Central memory CD8-positive, alpha-beta T cell (primary cell): ENCODE results near the gene EXOC6B.

ENCODE experiments used
- ATAC-seq: fragments of 150-1000 bp; cut with Tn5 transposase; replicated peaks from 2 replicates; pipeline ENCODE4 v1.10.0; 2022; ENCODE audit warnings: mild to moderate bottlenecking, moderate FRiP score, moderate number of reproducible peaks; ENCODE audit not compliant: poor library complexity, severe bottlenecking; ENCODE audit errors: extremely low read depth
- DNase-seq, 2 donors: peaks; one replicate each; pipeline ENCODE4 v3.0.0; 2021; ENCODE audit warnings: low spot score in 2 of 2
- H3K27ac Mint-ChIP-seq: one replicate; pipeline ENCODE4 v1.8.0; 2022; ENCODE audit warnings: low read depth, mild to moderate bottlenecking, moderate library complexity, mixed read lengths
- H3K27me3 Mint-ChIP-seq: one replicate; pipeline ENCODE4 v1.8.0; 2022; ENCODE audit warnings: mixed read lengths
- H3K36me3 Mint-ChIP-seq: one replicate; pipeline ENCODE4 v1.8.0; 2022; ENCODE audit warnings: mild to moderate bottlenecking, moderate library complexity, mixed read lengths; ENCODE audit not compliant: insufficient read depth
- H3K4me1 Mint-ChIP-seq: one replicate; pipeline ENCODE4 v1.8.0; 2022; ENCODE audit warnings: mixed read lengths
- H3K4me3 Mint-ChIP-seq: one replicate; pipeline ENCODE4 v1.8.0; 2022; ENCODE audit warnings: mild to moderate bottlenecking, moderate library complexity, mixed read lengths
- H3K9me3 Mint-ChIP-seq: one replicate; pipeline ENCODE4 v1.8.0; 2022; ENCODE audit warnings: mixed read lengths

EXOC6B gene

DNA sequence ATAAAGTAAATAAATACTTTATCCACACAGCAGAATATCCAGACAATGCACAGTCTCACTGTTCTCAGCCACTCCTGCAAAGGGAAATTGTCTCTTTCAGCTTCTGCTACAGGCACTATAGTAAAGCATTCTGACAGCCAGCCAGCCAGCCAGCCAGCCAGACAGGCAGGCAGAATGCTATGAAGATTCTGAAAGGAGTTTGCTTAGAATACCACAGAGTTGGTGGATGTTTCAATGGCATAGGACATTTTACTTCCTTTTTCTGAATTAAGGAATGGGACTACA is 562.1 kb downstream of the EXOC6B start:
- DNase-seq (no peak), ATAC-seq (no peak)
- H3K27ac Mint-ChIP-seq = no peak overlapping the region
- no peaks in the 10 kb centered on the region for H3K9me3 Mint-ChIP-seq
- no peaks in the 10 kb centered on the region for H3K27me3 Mint-ChIP-seq
- no peaks in the 10 kb centered on the region for H3K36me3 Mint-ChIP-seq
- H3K4me3 Mint-ChIP-seq = no peak overlapping the region
- H3K4me1 Mint-ChIP-seq = no peaks in the 10 kb centered on the region

GRCh38 chr2:72263043-72263775 is 562.6 kb downstream of the EXOC6B start:
- H3K4me1 Mint-ChIP-seq = no peaks in the 10 kb centered on the region
- no peaks in the 10 kb centered on the region for H3K36me3 Mint-ChIP-seq

GRCh38 chr2:72261076-72261475 is 564.8 kb downstream of the EXOC6B start:
- Mint-ChIP-seq H3K4me3 (no peak overlapping the region), H3K36me3 (no peaks in the 10 kb centered on the region), H3K9me3 (peaks cover under 1% of the 10 kb centered on the region), H3K27ac (no peak overlapping the region), H3K27me3 (no peaks in the 10 kb centered on the region), H3K4me1 (no peaks in the 10 kb centered on the region)
- ATAC-seq (no peak), DNase-seq (no peak)

More at GRCh38 chr2:72263043-72263775, 562.6 kb downstream of the EXOC6B start:
- Mint-ChIP-seq H3K9me3 (no peaks in the 10 kb centered on the region), H3K27ac (no peak overlapping the region), H3K27me3 (no peaks in the 10 kb centered on the region), H3K4me3 (no peak overlapping the region)
- ATAC-seq (no peak), DNase-seq (no peak)

GRCh38 chr2:72255540-72255939 is 570.3 kb downstream of the EXOC6B start:
- no peak overlapping the region for H3K4me3 Mint-ChIP-seq
- no peak overlapping the region for H3K27ac Mint-ChIP-seq
- no peaks in the 10 kb centered on the region for H3K27me3 Mint-ChIP-seq
- no peak for ATAC-seq
- no peaks in the 10 kb centered on the region for H3K4me1 Mint-ChIP-seq
- no peaks in the 10 kb centered on the region for H3K36me3 Mint-ChIP-seq
- peaks cover 10% of the 10 kb centered on the region for H3K9me3 Mint-ChIP-seq
- DNase-seq = no peak

DNA sequence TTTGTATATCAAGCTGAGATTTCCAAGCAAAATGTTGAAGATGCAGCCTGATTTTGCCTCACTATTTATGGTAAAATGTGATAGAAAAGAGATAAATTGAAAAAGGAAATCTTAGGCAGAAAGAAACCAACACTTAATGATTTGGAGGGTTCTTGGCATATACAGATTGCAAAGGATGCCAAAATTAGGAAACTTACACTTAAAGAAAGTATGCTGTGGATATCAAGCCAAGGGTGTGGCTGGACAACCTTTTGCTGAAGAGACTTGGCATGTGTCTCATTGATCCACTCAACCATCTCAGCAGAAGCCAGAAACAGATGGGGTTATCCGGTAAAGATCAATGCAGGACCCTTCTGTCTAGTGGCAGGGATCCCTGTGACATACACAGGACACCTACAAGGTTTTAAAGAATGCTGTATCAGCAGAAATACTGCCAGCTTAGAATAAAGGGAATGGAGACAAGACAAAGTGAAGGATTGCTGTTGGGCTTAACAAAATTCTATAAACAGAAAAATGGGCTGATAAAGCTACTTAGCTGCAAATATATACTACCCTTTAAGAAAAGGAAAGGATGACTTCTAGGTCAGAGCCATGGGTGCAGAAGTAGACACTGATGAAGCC is 570.9 kb downstream of the EXOC6B start:
- H3K4me1 Mint-ChIP-seq = no peaks in the 10 kb centered on the region
- DNase-seq (no peak), ATAC-seq (no peak)
- H3K36me3 Mint-ChIP-seq = no peaks in the 10 kb centered on the region
- no peak overlapping the region for H3K4me3 Mint-ChIP-seq
- no peaks in the 10 kb centered on the region for H3K27me3 Mint-ChIP-seq
- peaks cover 10% of the 10 kb centered on the region for H3K9me3 Mint-ChIP-seq
- H3K27ac Mint-ChIP-seq = no peak overlapping the region

- Mint-ChIP-seq H3K36me3 (no peaks in the 10 kb centered on the region), H3K27me3 (no peaks in the 10 kb centered on the region), H3K4me1 (peaks cover 13% of the 10 kb centered on the region), H3K4me3 (no peak overlapping the region), H3K9me3 (no peaks in the 10 kb centered on the region), H3K27ac (no peak overlapping the region)
- DNase-seq = no peak
- ATAC-seq = no peak
Measured at GRCh38 chr2:72238311-72238710, 587.5 kb downstream of the EXOC6B start.

GRCh38 chr2:72237549-72237948 is 588.3 kb downstream of the EXOC6B start:
- DNase-seq = no peak
- H3K9me3 Mint-ChIP-seq = no peaks in the 10 kb centered on the region
- ATAC-seq = no peak
- peaks cover 13% of the 10 kb centered on the region for H3K4me1 Mint-ChIP-seq
- H3K27ac Mint-ChIP-seq = no peak overlapping the region
- no peaks in the 10 kb centered on the region for H3K27me3 Mint-ChIP-seq
- H3K4me3 Mint-ChIP-seq = no peak overlapping the region
- no peaks in the 10 kb centered on the region for H3K36me3 Mint-ChIP-seq

DNA sequence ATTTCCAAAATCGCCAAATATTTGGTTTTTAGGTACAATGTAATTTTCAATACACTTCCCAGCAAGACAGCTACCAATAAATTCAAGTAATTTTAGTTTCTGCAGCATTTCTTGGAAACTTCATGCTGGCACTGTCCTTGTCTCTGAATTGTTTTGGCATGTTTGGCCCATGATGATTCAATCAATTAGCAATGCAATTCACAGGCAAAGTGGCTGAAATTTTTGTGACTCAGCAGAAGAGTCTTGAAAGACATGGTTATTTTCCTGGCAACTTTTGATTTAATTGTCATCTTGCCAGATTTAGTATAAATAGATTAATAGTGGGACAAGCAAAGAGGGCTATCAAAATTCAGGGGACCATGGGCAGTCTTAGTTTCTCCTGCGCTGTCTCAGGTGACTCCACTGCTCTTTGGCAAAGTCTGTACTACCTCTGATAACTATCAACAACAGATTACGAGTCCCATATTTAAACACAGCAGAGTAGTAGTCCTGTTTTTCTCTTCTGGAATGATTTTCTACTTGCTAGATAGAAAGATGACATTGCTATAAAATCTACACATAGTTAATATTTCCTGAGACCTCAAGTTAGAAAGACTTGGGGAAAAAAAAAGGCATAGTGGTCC is 589.3 kb downstream of the EXOC6B start:
- no peaks in the 10 kb centered on the region for H3K36me3 Mint-ChIP-seq
- H3K4me1 Mint-ChIP-seq = peaks cover 11% of the 10 kb centered on the region
- no peak overlapping the region for H3K4me3 Mint-ChIP-seq
- no peaks in the 10 kb centered on the region for H3K27me3 Mint-ChIP-seq
- no peak overlapping the region for H3K27ac Mint-ChIP-seq
- H3K9me3 Mint-ChIP-seq = no peaks in the 10 kb centered on the region
- ATAC-seq (no peak), DNase-seq (no peak)

GRCh38 chr2:72235497-72236415 is 590.1 kb downstream of the EXOC6B start:
- DNase-seq = no peak
- ATAC-seq = no peak
- Mint-ChIP-seq H3K36me3 (no peaks in the 10 kb centered on the region), H3K27me3 (no peaks in the 10 kb centered on the region), H3K9me3 (no peaks in the 10 kb centered on the region), H3K4me3 (no peak overlapping the region), H3K4me1 (peaks cover 3% of the 10 kb centered on the region), H3K27ac (no peak overlapping the region)

GRCh38 chr2:72233211-72233610 is 592.6 kb downstream of the EXOC6B start:
- no peak for ATAC-seq
- H3K9me3 Mint-ChIP-seq = peaks cover 6% of the 10 kb centered on the region

GRCh38 chr2:72222829-72223564 is 602.8 kb downstream of the EXOC6B start:
- H3K4me1 Mint-ChIP-seq = no peaks in the 10 kb centered on the region
- no peak for DNase-seq
- no peak for ATAC-seq
- H3K27me3 Mint-ChIP-seq = no peaks in the 10 kb centered on the region
- no peak overlapping the region for H3K27ac Mint-ChIP-seq
- no peaks in the 10 kb centered on the region for H3K9me3 Mint-ChIP-seq
- H3K4me3 Mint-ChIP-seq = no peak overlapping the region
- no peaks in the 10 kb centered on the region for H3K36me3 Mint-ChIP-seq

More at GRCh38 chr2:72233211-72233610, 592.6 kb downstream of the EXOC6B start:
- no peak overlapping the region for H3K27ac Mint-ChIP-seq
- no peaks in the 10 kb centered on the region for H3K27me3 Mint-ChIP-seq
- H3K36me3 Mint-ChIP-seq = no peaks in the 10 kb centered on the region
- no peak overlapping the region for H3K4me3 Mint-ChIP-seq
- no peaks in the 10 kb centered on the region for H3K4me1 Mint-ChIP-seq
- DNase-seq = no peak

DNA sequence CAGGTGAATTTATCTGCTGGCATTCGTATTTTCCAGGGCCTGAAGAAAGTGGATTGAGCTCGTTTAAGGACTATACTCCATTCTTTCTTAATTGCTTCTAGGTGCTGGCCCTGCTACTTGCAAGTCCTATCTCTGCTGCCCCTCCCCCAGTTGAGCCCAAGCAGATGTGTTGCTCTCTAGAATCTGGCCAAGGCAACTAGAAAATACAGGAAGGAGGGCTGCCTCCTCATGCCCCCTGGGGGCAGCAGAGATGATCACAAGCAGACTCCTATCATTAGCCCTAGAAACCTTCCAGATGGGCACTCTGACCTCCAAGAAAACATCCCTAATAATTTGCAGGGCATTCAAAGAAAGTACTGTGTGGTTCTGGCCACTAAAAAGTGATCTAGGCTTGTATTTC is 605.7 kb downstream of the EXOC6B start:
- DNase-seq (no peak), ATAC-seq (no peak)
- no peaks in the 10 kb centered on the region for H3K36me3 Mint-ChIP-seq
- H3K27me3 Mint-ChIP-seq = no peaks in the 10 kb centered on the region
- no peaks in the 10 kb centered on the region for H3K9me3 Mint-ChIP-seq
- H3K27ac Mint-ChIP-seq = no peak overlapping the region
- no peaks in the 10 kb centered on the region for H3K4me1 Mint-ChIP-seq
- no peak overlapping the region for H3K4me3 Mint-ChIP-seq
